Esophagus muscularis mucosa (tissue), 4 donors: ENCODE data around the gene PLPP1. TPM values are rescaled to one million over a fixed set of nuclear protein-coding genes. Genes with fewer than 3 reads are reported as not detected.

Source experiments
- DNase-seq: peaks from one replicate; pipeline ENCODE4 v3.0.0-alpha.2; 2017; ENCODE audit errors: extremely low spot score
- H3K27ac ChIP-seq, 4 donors: fragments of 200-600 bp; sonication (generic); replicated peaks in 1 of 4; 1 replicate in 3 of 4; 2 replicates in 1 of 4; pipeline ENCODE4 v1.5.1; 2016 to 2019; ENCODE audit warnings: mild to moderate bottlenecking in 1 of 4
- H3K27me3 ChIP-seq, 4 donors: fragments of 200-600 bp; sonication (generic); one replicate each; pipeline versions ENCODE4 v1.5.1 to v1.6.0; 2016 to 2019
- H3K36me3 ChIP-seq, 4 donors: fragments of 200-600 bp; sonication (generic); one replicate each; pipeline ENCODE4 v1.5.1; 2016 to 2019
- H3K4me1 ChIP-seq, 4 donors: fragments of 200-600 bp; sonication (generic); one replicate each; pipeline ENCODE4 v1.5.1; 2016 to 2019
- H3K4me3 ChIP-seq, 4 donors: fragments of 200-600 bp; sonication (generic); 1 replicate in 2 of 4; 2 replicates in 2 of 4; pipeline ENCODE4 v1.5.1; 2016 to 2019; ENCODE audit warnings: mild to moderate bottlenecking in 4 of 4, moderate library complexity in 1 of 4
- H3K9me3 ChIP-seq, 4 donors: fragments of 200-600 bp; sonication (generic); 1 replicate in 3 of 4; 2 replicates in 1 of 4; pipeline ENCODE4 v1.5.1; 2016 to 2019
- EP300 ChIP-seq: sonication (generic); formaldehyde crosslinking; IDR thresholded peaks from one replicate; pipeline ENCODE4 v1.6.1; 2017; ENCODE audit warnings: antibody characterized with exemption
- POLR2A ChIP-seq: fragments of 450-650 bp; IDR thresholded peaks from one replicate; pipeline ENCODE4 v1.6.1; 2017; ENCODE audit warnings: antibody characterized with exemption, moderate library complexity, mild to moderate bottlenecking, low read depth
- POLR2AphosphoS5 ChIP-seq, 2 donors: sonication (generic); formaldehyde crosslinking; IDR thresholded peaks; one replicate each; pipeline ENCODE4 v1.6.1; 2017; ENCODE audit warnings: antibody characterized with exemption in 2 of 2
- WGBS: methylation state at CpG from one replicate; pipeline ENCODE4 v1.1.5; 2018; 5-methylcytosine and 5-hydroxymethylcytosine counted together
- intact Hi-C: fragments of 100-400 bp; cut with DNase I; formaldehyde crosslinking; loops from one replicate; pipeline ENCODE4 v1.15.1; 2023
- total RNA-seq, 4 donors: library from RNA; depleted of rRNA; stranded (reverse); fragments of >200 nt; gene quantifications; one replicate each; pipeline versions ENCODE4 v1.1.0 to v1.2.1, GENCODE V29; 2016
- TF ChIP-seq, protein P1 (sequence below), 3 experiments: fragments of 200-600 bp in 2 of 3; fragments of 450-650 bp in 1 of 3; sonication (generic) in 2 of 3; IDR thresholded peaks; one replicate each; pipeline ENCODE4 v1.5.1; 2017 to 2019; ENCODE audit warnings: antibody characterized with exemption in 3 of 3, mild to moderate bottlenecking in 2 of 3, moderate library complexity in 1 of 3

PLPP1 gene
- total RNA-seq, 4 donors from 2014 or later, result 186 to 306 (median 241) TPM

DNA sequence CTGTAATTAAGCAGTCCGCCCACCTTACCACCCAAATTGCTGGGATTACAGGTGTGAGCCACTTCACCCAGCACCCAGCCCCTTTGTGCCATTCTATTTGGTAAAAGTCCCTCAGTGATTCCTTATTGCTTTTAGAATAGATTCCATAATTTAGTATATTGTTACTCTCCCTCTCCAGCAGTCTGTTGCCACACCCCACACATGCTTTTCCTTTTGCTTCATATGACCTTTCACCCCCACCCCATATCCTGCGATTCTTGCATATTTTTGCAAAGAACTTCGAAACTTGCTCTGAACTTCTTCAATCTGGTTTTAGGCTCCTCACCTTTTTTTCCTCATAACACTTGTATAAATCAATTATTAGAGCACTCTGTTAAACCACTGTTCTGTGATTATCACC, 126.8 kb downstream of the PLPP1 start:
- WGBS, result 76% methylated on average over 3 of the region's 3 CpGs
- Histone ChIP-seq H3K27me3 (no peaks in the 10 kb centered on the region), H3K27ac (no peak overlapping the region), H3K9me3 (no peaks in the 10 kb centered on the region), H3K4me1 (peaks cover 0 to 7% (median 3%) of the 10 kb centered on the region in 4 donors), H3K4me3 (no peak overlapping the region), H3K36me3 (peaks cover 0 to 44% (median 22%) of the 10 kb centered on the region in 4 donors)
- intact Hi-C loops, result loop anchor here (2.0 kb wide), 1 partner anchor 283 kb away; no protein-coding TSS in a partner anchor
- DNase-seq, result no peak
- TF ChIP-seq EP300, result no peak
- TF ChIP-seq, protein P1, sequence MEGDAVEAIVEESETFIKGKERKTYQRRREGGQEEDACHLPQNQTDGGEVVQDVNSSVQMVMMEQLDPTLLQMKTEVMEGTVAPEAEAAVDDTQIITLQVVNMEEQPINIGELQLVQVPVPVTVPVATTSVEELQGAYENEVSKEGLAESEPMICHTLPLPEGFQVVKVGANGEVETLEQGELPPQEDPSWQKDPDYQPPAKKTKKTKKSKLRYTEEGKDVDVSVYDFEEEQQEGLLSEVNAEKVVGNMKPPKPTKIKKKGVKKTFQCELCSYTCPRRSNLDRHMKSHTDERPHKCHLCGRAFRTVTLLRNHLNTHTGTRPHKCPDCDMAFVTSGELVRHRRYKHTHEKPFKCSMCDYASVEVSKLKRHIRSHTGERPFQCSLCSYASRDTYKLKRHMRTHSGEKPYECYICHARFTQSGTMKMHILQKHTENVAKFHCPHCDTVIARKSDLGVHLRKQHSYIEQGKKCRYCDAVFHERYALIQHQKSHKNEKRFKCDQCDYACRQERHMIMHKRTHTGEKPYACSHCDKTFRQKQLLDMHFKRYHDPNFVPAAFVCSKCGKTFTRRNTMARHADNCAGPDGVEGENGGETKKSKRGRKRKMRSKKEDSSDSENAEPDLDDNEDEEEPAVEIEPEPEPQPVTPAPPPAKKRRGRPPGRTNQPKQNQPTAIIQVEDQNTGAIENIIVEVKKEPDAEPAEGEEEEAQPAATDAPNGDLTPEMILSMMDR (IDR thresholded peaks at IDR 0.05), result no peak
- TF ChIP-seq POLR2AphosphoS5 (IDR thresholded peaks at IDR 0.05), result no peak
- TF ChIP-seq POLR2A, result no peak

DNA sequence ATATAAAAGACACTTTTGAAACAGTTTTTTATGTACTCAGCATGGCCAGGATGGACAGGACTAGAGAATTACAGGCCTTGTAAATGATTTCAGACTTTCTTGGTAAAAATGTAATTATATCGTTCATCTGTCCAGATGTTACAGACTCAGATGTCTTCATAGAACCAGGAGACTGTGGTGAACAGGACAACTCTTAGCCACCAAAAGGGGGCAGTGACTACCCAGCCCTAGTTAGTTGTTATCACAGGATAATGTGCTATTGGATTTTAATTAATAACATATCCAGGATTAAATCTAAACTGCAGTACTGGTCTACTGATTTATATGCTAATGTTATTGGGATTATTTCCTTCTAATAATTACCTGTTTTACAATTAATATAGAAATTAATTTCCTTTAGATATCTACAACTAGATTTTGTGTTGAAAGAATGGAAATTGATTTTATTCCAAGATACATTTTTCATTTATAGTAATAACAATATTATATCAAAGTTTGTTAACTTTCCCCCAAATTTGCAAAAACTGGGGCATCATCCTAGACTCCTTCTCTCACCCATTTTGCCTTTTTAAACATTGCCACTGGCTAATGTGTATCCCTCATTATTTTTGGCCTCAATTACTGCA, 127.6 kb downstream of the PLPP1 start:
- DNase-seq, result no peak
- intact Hi-C loops, result loop anchor here (2.0 kb wide), 1 partner anchor 284 kb away; no protein-coding TSS in a partner anchor
- H3K36me3 ChIP-seq, result peaks cover 3 to 51% (median 27%) of the 10 kb centered on the region in 4 donors
- H3K27me3 ChIP-seq, result no peaks in the 10 kb centered on the region
- no peak overlapping the region for H3K27ac ChIP-seq
- peaks cover 0 to 7% (median 3%) of the 10 kb centered on the region in 4 donors for H3K4me1 ChIP-seq
- no peak overlapping the region for H3K4me3 ChIP-seq
- WGBS, result 29% methylated on average over 1 of the region's 1 CpG
- TF ChIP-seq EP300 (no peak), POLR2A (no peak), POLR2AphosphoS5 (IDR thresholded peaks at IDR 0.05) (no peak)
- TF ChIP-seq, protein P1 (IDR thresholded peaks at IDR 0.05), result peak; percentile 64 to 77 (median 69)
- H3K9me3 ChIP-seq, result no peaks in the 10 kb centered on the region

DNA sequence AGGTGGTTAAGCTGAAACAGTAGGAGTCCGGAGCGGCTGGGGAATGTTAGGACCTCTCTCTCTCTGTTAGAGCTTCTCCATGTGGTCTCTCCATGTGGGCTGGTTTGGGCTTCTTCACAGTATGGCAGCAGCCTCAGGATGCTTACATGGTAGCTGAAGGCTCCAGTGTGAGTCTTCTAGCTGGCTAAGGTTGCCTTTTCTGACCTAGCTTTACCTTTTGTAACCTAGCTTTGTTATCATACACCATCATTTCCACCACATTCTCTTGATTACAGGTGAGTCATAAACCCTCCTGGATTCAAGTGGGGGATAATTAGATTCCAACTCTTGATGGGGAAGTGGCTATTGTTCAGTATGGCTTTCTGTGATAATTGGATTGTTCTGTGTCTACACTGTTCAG, 128.5 kb downstream of the PLPP1 start:
- intact Hi-C loops, result loop anchor here (2.0 kb wide), 1 partner anchor 285 kb away; no protein-coding TSS in a partner anchor

DNA sequence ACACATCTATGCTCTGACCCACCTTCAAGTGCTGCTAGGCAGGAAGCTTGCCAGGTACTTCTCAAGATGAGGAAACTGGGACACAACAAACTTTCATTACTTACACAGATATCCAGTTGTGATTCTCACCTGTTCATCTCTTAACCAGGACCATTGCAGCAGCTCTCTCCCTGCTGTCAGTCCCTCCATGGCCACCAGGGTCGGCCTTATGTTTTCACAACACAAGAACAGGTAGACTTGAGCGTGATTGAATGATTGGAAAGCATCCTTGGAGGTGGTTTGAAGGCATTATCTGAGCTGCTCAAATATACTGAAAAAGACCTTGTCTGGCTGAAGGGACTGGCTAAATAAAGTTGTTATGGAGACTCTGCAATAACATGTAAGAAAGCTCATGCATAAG, 132.6 kb downstream of the PLPP1 start:
- Histone ChIP-seq H3K4me3 (no peak overlapping the region), H3K4me1 (no peaks in the 10 kb centered on the region), H3K36me3 (peaks cover 13 to 79% (median 51%) of the 10 kb centered on the region in 4 donors), H3K9me3 (no peaks in the 10 kb centered on the region), H3K27me3 (no peaks in the 10 kb centered on the region), H3K27ac (no peak overlapping the region)
- DNase-seq, result no peak
- 73% methylated on average over 2 of the region's 2 CpGs for WGBS
- TF ChIP-seq POLR2AphosphoS5 (IDR thresholded peaks at IDR 0.05) (no peak), EP300 (no peak)
- TF ChIP-seq, protein P1 (IDR thresholded peaks at IDR 0.05), result peak in 1 of 3 experiments; percentile 25
- intact Hi-C loops, result no loop called here

More for the DNA sequence above, 128.5 kb downstream of the PLPP1 start:
- Histone ChIP-seq H3K36me3 (peaks cover 8 to 60% (median 32%) of the 10 kb centered on the region in 4 donors), H3K9me3 (no peaks in the 10 kb centered on the region), H3K4me3 (no peak overlapping the region), H3K27ac (no peak overlapping the region), H3K4me1 (peaks cover 0 to 7% (median 3%) of the 10 kb centered on the region in 4 donors), H3K27me3 (no peaks in the 10 kb centered on the region)
- TF ChIP-seq, protein P1 (IDR thresholded peaks at IDR 0.05), result no peak
- TF ChIP-seq EP300, result no peak
- TF ChIP-seq POLR2AphosphoS5 (IDR thresholded peaks at IDR 0.05), result no peak
- WGBS, result 88% methylated on average over 2 of the region's 2 CpGs
- DNase-seq, result no peak
